GM13976 (cell line): ENCODE data around the gene WNT5B.

Experiments
- DNase-seq: peaks from one replicate; pipeline ENCODE4 v3.0.0; 2012; ENCODE audit warnings: low spot score
- in situ Hi-C: fragments of 300-500 bp; cut with MboI; formaldehyde crosslinking; loops from one replicate; pipeline ENCODE4 v1.12.0; 2022; ENCODE audit warnings: low sequenced_read_pairs, mixed read lengths, inconsistent platforms; ENCODE audit not compliant: unreplicated experiment
- TF ChIP-seq, protein P1 (sequence below): IDR thresholded peaks from 2 replicates; pipeline ENCODE4 v1.5.1; 2012; ENCODE audit warnings: borderline replicate concordance, mild to moderate bottlenecking; ENCODE audit not compliant: insufficient read depth; ENCODE audit errors: extremely low read depth, missing control alignments, control extremely low read depth

Gene WNT5B

DNA sequence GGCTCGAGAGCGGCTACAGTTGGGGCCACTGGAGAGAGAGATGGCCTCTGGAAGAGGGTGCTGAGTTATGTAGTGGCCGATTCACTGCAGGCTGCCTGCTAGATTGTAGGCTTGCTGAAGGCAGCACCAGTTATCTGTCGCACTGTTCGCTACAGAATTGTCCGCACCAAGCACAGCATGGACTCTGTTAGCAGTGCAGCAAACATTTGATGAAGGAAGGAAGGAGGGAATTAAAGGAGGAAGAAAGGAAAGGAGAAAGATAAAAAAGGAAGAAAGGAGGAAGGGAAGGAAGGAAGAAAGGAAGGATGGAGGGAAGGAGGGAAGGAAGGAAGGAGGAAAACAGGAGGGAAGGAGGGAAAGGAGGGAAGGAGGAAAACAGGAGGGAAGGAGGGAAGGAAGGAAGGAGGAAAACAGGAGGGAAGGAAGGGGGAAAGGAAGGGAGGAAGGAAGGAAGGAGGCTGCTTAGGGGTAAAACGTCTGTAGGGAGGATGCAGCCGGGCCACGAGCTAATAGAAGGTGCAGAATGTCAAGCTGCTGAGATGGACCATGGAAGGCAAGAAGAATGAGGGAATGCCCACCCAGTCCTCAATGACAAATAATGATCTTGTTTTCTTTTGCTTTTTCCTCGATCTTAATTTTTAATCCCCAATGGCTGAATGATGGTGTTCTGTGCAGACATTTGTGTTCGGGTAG, 34.6 kb downstream of the WNT5B start:
- in situ Hi-C loops, result no loop called here
- DNase-seq, result no peak
- TF ChIP-seq, protein P1, sequence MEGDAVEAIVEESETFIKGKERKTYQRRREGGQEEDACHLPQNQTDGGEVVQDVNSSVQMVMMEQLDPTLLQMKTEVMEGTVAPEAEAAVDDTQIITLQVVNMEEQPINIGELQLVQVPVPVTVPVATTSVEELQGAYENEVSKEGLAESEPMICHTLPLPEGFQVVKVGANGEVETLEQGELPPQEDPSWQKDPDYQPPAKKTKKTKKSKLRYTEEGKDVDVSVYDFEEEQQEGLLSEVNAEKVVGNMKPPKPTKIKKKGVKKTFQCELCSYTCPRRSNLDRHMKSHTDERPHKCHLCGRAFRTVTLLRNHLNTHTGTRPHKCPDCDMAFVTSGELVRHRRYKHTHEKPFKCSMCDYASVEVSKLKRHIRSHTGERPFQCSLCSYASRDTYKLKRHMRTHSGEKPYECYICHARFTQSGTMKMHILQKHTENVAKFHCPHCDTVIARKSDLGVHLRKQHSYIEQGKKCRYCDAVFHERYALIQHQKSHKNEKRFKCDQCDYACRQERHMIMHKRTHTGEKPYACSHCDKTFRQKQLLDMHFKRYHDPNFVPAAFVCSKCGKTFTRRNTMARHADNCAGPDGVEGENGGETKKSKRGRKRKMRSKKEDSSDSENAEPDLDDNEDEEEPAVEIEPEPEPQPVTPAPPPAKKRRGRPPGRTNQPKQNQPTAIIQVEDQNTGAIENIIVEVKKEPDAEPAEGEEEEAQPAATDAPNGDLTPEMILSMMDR, result no peak

DNA sequence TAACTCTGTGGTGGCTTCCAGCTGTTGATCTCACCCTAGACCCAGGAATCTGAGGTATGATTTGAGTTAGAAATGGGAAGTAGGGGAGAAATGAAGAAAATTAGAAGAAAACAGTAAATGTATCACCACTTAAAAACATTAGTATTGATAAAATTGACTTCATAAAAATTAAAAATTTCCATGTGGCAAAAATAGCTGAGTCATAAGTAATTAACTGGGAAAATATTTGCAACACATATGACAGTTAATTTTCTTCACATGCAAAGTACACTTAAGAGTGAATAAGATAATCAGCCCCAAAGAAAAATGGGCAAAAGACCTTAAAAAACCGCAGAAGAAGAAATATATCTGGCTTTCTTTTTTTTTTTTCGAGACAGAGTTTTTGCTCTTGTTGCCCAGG, 36.3 kb downstream of the WNT5B start:
- in situ Hi-C loops, result no loop called here
- no peak for DNase-seq
- TF ChIP-seq, protein P1, result no peak

DNA sequence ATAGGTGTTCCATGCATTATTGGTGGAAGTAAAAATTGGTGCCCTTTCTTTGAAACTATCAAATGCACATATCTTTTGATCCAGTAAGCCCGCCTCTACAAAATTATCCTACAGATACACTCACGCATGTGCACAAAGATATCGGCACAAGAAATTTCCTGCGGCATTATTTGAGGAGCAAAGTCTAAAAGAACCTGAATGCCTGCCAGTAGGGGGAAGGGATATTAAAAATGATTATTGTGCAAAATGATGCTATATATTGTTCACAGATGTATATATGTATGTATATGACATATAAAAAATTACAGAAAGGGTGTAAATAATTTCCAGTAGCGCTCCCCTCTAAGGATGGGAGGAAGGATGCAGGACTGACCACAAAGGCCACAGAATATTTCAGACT, 37.2 kb downstream of the WNT5B start:
- TF ChIP-seq, protein P1, result no peak
- in situ Hi-C loops, result no loop called here
- no peak for DNase-seq

DNA sequence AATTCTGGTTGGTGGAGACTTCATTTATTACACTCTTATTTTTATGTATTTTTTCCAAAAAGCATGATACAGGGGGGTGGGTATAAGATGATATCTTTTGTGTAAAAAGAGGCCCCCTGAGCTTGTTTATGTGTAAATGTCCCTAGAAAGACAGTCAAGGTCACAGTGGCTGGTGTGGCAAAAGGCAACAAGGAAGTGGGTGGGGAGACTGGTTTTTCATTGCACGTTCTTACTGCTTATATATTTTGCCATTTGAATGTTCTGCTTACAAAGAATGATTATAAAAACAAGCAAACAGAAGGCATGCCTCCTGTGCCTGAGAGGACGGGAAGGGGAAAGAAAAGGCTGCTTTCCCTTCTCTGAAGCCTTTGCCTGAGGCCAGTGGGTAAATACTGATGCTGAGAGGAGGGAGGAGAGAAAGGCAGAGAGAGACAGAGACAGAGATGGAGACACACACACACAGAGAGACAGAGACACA, 37.7 kb downstream of the WNT5B start:
- no peak for DNase-seq
- TF ChIP-seq, protein P1, result no peak
- in situ Hi-C loops, result no loop called here

DNA sequence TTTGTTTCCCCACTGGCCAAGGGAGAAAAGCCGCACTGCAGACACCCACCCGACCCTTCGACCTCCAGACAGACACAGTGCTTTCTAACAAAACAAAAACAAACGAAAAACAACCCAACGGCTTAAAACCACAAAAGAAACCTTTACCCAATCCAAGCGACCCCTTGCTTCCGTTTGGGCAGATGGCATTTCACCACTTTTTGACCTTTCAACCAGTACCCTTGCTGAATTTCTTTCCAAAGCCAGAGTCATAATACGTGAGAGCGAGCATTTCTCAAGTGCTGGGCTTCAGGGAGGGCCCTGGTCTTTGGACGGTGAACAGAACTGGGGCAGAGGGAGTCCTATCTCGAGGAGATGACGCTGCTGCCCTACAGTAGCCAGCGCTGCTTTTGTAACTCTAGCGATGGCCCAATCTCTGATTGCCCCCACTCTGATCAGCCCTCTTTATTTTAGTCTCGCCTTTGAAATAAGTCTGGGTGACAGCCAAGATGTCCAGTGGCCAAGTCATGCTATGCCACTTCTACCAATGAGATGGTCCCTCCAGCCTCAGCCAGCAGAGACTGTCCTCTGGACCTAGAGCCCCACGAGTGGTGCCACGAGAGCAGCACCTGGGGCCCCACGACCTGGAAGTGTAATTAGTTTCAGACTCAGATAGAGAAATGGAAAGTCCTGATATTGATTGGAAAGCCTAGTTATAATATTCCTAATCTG, 40.0 kb downstream of the WNT5B start:
- TF ChIP-seq, protein P1, result no peak
- in situ Hi-C loops, result no loop called here
- no peak for DNase-seq

DNA sequence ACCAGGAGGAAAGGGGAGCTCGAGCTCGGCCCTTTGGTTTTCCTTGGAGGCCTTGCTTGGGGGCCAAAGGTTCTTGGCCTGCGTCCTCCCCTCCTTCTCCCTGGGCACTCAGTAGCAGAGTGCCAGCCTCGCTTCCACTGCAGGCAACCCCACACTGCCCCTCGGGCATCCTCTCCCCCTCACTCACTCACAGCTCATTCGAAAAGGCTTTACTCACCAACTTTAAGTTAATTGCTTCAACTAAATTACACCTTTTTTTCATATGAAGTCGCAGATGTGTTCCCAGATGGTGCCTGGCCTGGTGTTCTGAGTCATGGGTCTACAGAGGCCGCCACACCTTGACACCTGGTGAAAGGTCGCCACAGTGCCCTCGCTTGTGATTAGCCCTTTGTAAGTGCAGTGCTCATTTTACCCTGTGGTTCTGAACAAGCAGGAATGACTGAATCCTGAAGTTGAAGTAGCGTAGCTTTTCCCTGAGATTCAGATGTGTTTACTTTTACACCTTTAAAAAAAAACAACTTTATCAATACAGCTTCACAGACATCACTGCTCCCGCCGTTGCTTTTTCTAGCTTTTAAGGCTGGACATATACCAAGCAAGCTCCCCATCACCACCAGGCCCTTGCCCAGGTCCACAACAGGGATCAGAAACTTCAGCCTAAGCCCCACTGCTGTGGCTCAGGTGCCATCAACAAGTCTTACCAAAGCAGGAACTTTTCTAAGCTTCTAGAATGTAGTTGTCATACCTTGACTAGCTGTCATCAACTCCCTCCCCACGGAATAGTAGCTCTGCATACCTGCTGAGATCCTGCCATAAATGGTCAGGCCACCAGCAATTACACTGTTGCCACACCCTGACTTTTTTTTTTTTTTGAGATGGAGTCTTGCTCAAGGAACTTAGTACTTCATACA, 41.6 kb downstream of the WNT5B start:
- in situ Hi-C loops, result no loop called here
- DNase-seq, result no peak
- TF ChIP-seq, protein P1, result no peak
